HepG2 (cell line): ENCODE measurements around the gene BTN1A1. TPM values are rescaled to one million over a fixed set of nuclear protein-coding genes. Genes with fewer than 3 reads are reported as not detected.

Source experiments
- BRD4 ChIP-seq: sonication (generic); formaldehyde crosslinking; IDR thresholded peaks from 2 replicates; pipeline ENCODE4 v1.4.0; 2020; ENCODE audit warnings: missing genetic modification reagents
- CBX2 ChIP-seq, 2 experiments: fragments of 200-600 bp in 1 of 2; sonication (generic); formaldehyde crosslinking in 1 of 2; IDR thresholded peaks; 2 replicates each; pipeline versions ENCODE4 v1.7.0 to v1.8.1; 2018 to 2022; ENCODE audit warnings: low read depth in 2 of 2, low read length in 1 of 2, mild to moderate bottlenecking in 1 of 2, missing genetic modification reagents in 1 of 2
- FOXC1 ChIP-seq: sonication (generic); formaldehyde crosslinking; IDR thresholded peaks from 2 replicates; pipeline ENCODE4 v1.8.0; 2022; ENCODE audit warnings: mild to moderate bottlenecking, missing genetic modification reagents, borderline replicate concordance
- NPAS2 ChIP-seq: sonication (generic); formaldehyde crosslinking; IDR thresholded peaks from 2 replicates; pipeline ENCODE4 v1.8.0; 2022; ENCODE audit warnings: mild to moderate bottlenecking, missing genetic modification reagents, borderline replicate concordance
- POLR2G ChIP-seq: fragments of 200-400 bp; formaldehyde crosslinking; IDR thresholded peaks from 2 replicates; pipeline ENCODE4 v1.6.1; 2018; ENCODE audit warnings: mild to moderate bottlenecking, low read depth, low read length, moderate library complexity
- RFX3 ChIP-seq: IDR thresholded peaks from 2 replicates; pipeline ENCODE4 v1.6.1; 2016; ENCODE audit warnings: missing biosample characterization, missing genetic modification reagents
- TIGD3 ChIP-seq: sonication (generic); formaldehyde crosslinking; IDR thresholded peaks from 2 replicates; pipeline ENCODE4 v1.5.1; 2020; ENCODE audit warnings: mild to moderate bottlenecking, missing genetic modification reagents, borderline replicate concordance
- YEATS2 ChIP-seq: sonication (generic); formaldehyde crosslinking; IDR thresholded peaks from 2 replicates; pipeline ENCODE4 v1.4.0; 2020; ENCODE audit warnings: missing genetic modification reagents, borderline replicate concordance
- YEATS4 ChIP-seq: sonication (generic); formaldehyde crosslinking; IDR thresholded peaks from 2 replicates; pipeline ENCODE4 v1.4.0; 2020; ENCODE audit warnings: missing genetic modification reagents, borderline replicate concordance
- ZFP62 ChIP-seq: sonication (generic); formaldehyde crosslinking; IDR thresholded peaks from 2 replicates; pipeline ENCODE4 v1.4.0; 2020; ENCODE audit warnings: missing genetic modification reagents
- ZNF30 ChIP-seq: sonication (generic); formaldehyde crosslinking; IDR thresholded peaks from 2 replicates; pipeline ENCODE4 v1.5.0; 2020; ENCODE audit warnings: mild to moderate bottlenecking, missing genetic modification reagents
- ZNF468 ChIP-seq: sonication (generic); formaldehyde crosslinking; IDR thresholded peaks from 2 replicates; pipeline ENCODE4 v1.8.0; 2022; ENCODE audit warnings: mild to moderate bottlenecking, moderate library complexity, missing genetic modification reagents
- ZNF501 ChIP-seq: sonication (generic); formaldehyde crosslinking; IDR thresholded peaks from 2 replicates; pipeline ENCODE4 v1.5.1; 2020; ENCODE audit warnings: mild to moderate bottlenecking, moderate library complexity, missing genetic modification reagents
- ZNF567 ChIP-seq: sonication (generic); formaldehyde crosslinking; IDR thresholded peaks from 2 replicates; pipeline ENCODE4 v1.8.1; 2023; ENCODE audit warnings: mild to moderate bottlenecking, missing genetic modification reagents, borderline replicate concordance
- ZNF841 ChIP-seq: sonication (generic); formaldehyde crosslinking; IDR thresholded peaks from 2 replicates; pipeline ENCODE4 v1.8.1; 2023; ENCODE audit warnings: missing genetic modification reagents, borderline replicate concordance
- ZNF878 ChIP-seq: sonication (generic); formaldehyde crosslinking; IDR thresholded peaks from 2 replicates; pipeline ENCODE4 v1.8.1; 2023; ENCODE audit warnings: mild to moderate bottlenecking, missing genetic modification reagents, moderate library complexity
- polyA plus RNA-seq, 8 experiments: library from polyadenylated mRNA; depleted of rRNA in 3 of 8; stranded (reverse) in 7 of 8; unstranded in 1 of 8; fragments of >200 nt; fragmentation: Illumina TruSeq in 4 of 8; extraction: Trizol in 4 of 8; gene quantifications; 2 replicates each; pipeline versions ENCODE4 v1.2.1 to v1.2.3, GENCODE V29; 2011 to 2016; ENCODE audit warnings: low read depth in 4 of 8, missing spikeins in 1 of 8, mixed read lengths in 1 of 8; ENCODE audit not compliant: insufficient read depth in 1 of 8
- total RNA-seq, 5 experiments: library from RNA; depleted of rRNA; stranded (reverse); fragments of >200 nt; fragmentation: Illumina TruSeq; extraction: Trizol; gene quantifications; 2 replicates each; pipeline ENCODE4 v1.2.3, GENCODE V29; 2016; ENCODE audit warnings: low read depth in 1 of 5
- TF ChIP-seq, protein P1 (sequence below): sonication (generic); formaldehyde crosslinking; conservative IDR thresholded peaks from 2 replicates; pipeline ENCODE4 v1.4.0; 2020; ENCODE audit warnings: missing genetic modification reagents
- TF ChIP-seq, protein P2 (sequence below): sonication (generic); formaldehyde crosslinking; IDR thresholded peaks from 2 replicates; pipeline ENCODE4 v1.4.0; 2020; ENCODE audit warnings: missing genetic modification reagents, mild to moderate bottlenecking, borderline replicate concordance
- TF ChIP-seq, protein P3 (sequence below): sonication (generic); formaldehyde crosslinking; IDR thresholded peaks from 2 replicates; pipeline ENCODE4 v1.4.0; 2020; ENCODE audit warnings: missing genetic modification reagents, borderline replicate concordance

The BTN1A1 gene
- total and polyA plus RNA-seq, 2 of the 13 experiments (the other 11 are each of a cell fraction or from before 2014, with no cell fraction given) = 0.04 TPM; not detected in 1

DNA sequence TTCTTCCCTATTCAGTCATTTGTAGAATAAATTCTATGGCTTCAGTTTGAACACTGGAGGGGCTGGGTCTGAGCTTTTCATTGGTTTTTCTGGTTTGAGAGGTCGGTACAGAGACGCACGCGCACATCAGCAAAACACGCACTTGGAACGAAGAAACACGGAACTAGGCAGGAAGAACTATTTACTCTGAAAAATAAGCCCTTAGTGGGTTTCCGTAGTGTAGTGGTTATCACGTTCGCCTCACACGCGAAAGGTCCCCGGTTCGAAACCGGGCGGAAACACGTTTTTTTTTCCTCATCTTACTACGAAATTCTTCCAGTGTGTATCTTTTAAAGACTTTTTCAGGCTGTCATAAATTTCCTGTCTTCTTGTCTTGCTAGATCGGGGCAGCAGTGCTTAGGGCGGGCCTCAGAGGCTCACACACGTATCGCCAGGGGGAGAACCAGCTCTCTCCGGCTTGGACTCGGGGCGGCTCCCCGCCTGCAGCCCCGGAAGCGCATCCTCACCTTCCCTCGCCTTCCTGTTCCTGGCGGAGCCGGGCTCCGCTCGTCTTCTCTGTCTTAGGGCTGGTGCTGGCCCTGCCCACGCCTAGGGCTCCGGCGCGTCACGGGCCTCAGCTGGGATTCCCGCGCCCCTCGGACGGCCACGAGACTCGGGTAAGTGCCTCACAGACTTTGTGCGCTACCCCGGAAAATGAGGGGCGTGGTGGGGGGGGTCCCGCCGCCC, 37.9 kb downstream of the BTN1A1 start, which contains the start of gene HMGN4 (continued):
- TF ChIP-seq ZNF30 (no peak), FOXC1 (CRISPR knock-in tag) (peak; percentile 43; the same call in 1 of the 2 replicates), NPAS2 (CRISPR knock-in tag) (no peak), YEATS4 (CRISPR knock-in tag) (peak; percentile 42; the same call in 1 of the 2 replicates), YEATS2 (CRISPR knock-in tag) (peak; percentile 34), POLR2G (peak; percentile 94), CBX2 (IDR thresholded peaks at IDR 0.05; ENCODE audit: low read depth, low read length) (no peak), CBX2 (CRISPR knock-in tag; IDR thresholded peaks at IDR 0.05; ENCODE audit: low read depth) (0 out of 2 replicates have a peak, but pooled peaks have one; percentile 29), ZNF468 (CRISPR knock-in tag) (no peak; the same call in 1 of the 2 replicates), ZNF878 (peak; percentile 80; the same call in 1 of the 2 replicates), RFX3 (CRISPR knock-in tag) (no peak), ZNF501 (CRISPR knock-in tag) (peak; percentile 13; the same call in 1 of the 2 replicates), ZNF567 (CRISPR knock-in tag) (no peak; the same call in 1 of the 2 replicates), ZNF841 (no peak), TIGD3 (CRISPR knock-in tag) (no peak), BRD4 (CRISPR knock-in tag) (no peak), ZFP62 (no peak)
- TF ChIP-seq, protein P1, sequence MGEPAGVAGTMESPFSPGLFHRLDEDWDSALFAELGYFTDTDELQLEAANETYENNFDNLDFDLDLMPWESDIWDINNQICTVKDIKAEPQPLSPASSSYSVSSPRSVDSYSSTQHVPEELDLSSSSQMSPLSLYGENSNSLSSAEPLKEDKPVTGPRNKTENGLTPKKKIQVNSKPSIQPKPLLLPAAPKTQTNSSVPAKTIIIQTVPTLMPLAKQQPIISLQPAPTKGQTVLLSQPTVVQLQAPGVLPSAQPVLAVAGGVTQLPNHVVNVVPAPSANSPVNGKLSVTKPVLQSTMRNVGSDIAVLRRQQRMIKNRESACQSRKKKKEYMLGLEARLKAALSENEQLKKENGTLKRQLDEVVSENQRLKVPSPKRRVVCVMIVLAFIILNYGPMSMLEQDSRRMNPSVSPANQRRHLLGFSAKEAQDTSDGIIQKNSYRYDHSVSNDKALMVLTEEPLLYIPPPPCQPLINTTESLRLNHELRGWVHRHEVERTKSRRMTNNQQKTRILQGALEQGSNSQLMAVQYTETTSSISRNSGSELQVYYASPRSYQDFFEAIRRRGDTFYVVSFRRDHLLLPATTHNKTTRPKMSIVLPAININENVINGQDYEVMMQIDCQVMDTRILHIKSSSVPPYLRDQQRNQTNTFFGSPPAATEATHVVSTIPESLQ (CRISPR knock-in tag) = no peak
- TF ChIP-seq, protein P2, sequence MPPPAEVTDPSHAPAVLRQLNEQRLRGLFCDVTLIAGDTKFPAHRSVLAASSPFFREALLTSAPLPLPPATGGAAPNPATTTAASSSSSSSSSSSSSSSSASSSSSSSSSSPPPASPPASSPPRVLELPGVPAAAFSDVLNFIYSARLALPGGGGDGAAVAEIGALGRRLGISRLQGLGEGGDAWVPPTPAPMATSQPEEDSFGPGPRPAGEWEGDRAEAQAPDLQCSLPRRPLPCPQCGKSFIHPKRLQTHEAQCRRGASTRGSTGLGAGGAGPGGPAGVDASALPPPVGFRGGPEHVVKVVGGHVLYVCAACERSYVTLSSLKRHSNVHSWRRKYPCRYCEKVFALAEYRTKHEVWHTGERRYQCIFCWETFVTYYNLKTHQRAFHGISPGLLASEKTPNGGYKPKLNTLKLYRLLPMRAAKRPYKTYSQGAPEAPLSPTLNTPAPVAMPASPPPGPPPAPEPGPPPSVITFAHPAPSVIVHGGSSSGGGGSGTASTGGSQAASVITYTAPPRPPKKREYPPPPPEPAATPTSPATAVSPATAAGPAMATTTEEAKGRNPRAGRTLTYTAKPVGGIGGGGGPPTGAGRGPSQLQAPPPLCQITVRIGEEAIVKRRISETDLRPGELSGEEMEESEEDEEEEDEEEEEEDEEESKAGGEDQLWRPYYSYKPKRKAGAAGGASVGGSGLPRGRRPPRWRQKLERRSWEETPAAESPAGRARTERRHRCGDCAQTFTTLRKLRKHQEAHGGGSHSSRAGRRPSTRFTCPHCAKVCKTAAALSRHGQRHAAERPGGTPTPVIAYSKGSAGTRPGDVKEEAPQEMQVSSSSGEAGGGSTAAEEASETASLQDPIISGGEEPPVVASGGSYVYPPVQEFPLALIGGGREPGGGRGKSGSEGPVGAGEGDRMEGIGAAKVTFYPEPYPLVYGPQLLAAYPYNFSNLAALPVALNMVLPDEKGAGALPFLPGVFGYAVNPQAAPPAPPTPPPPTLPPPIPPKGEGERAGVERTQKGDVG (CRISPR knock-in tag) = peak; percentile 36; the same call in 1 of the 2 replicates
- TF ChIP-seq, protein P3, sequence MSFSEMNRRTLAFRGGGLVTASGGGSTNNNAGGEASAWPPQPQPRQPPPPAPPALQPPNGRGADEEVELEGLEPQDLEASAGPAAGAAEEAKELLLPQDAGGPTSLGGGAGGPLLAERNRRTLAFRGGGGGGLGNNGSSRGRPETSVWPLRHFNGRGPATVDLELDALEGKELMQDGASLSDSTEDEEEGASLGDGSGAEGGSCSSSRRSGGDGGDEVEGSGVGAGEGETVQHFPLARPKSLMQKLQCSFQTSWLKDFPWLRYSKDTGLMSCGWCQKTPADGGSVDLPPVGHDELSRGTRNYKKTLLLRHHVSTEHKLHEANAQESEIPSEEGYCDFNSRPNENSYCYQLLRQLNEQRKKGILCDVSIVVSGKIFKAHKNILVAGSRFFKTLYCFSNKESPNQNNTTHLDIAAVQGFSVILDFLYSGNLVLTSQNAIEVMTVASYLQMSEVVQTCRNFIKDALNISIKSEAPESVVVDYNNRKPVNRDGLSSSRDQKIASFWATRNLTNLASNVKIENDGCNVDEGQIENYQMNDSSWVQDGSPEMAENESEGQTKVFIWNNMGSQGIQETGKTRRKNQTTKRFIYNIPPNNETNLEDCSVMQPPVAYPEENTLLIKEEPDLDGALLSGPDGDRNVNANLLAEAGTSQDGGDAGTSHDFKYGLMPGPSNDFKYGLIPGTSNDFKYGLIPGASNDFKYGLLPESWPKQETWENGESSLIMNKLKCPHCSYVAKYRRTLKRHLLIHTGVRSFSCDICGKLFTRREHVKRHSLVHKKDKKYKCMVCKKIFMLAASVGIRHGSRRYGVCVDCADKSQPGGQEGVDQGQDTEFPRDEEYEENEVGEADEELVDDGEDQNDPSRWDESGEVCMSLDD (CRISPR knock-in tag) = peak; percentile 71; the same call in 1 of the 2 replicates
